GM12878 (cell line): Measurements from ENCODE around the gene UBE2E1. TPM values are rescaled to one million over a fixed set of nuclear protein-coding genes. Genes with fewer than 3 reads are reported as not detected.

Experiments
- BHLHE40 ChIP-seq, 2 experiments: fragments of 450-650 bp in 1 of 2; IDR thresholded peaks; 2 replicates each; pipeline ENCODE4 v1.6.1; 2011 to 2017; ENCODE audit warnings: low read depth in 2 of 2, borderline replicate concordance in 1 of 2, improper control_type of control experiment in 1 of 2, low read length in 1 of 2, mild to moderate bottlenecking in 1 of 2
- BRCA1 ChIP-seq: IDR thresholded peaks from 2 replicates; pipeline ENCODE4 v1.6.1; 2011; ENCODE audit warnings: low read depth, low read length, improper control_type of control experiment
- CREB1 ChIP-seq: IDR thresholded peaks from 2 replicates; pipeline ENCODE4 v1.6.1; 2012; ENCODE audit warnings: low read depth, mild to moderate bottlenecking, inconsistent platforms
- DPF2 ChIP-seq: fragments of 450-650 bp; IDR thresholded peaks from 2 replicates; pipeline ENCODE4 v1.6.1; 2017; ENCODE audit warnings: mild to moderate bottlenecking
- ETV6 ChIP-seq, 2 experiments: fragments of 450-650 bp in 1 of 2; IDR thresholded peaks in 1 of 2; conservative IDR thresholded peaks in 1 of 2; 2 replicates each; pipeline ENCODE4 v1.6.1; 2014; ENCODE audit warnings: antibody characterized with exemption in 1 of 2, borderline replicate concordance in 1 of 2, low read depth in 1 of 2, mild to moderate bottlenecking in 1 of 2, moderate library complexity in 1 of 2
- FOXM1 ChIP-seq: IDR thresholded peaks from 2 replicates; pipeline ENCODE4 v1.6.1; 2012; ENCODE audit warnings: low read depth, mild to moderate bottlenecking, inconsistent platforms, low read length, moderate library complexity
- HCFC1 ChIP-seq: fragments of 150-350 bp; IDR thresholded peaks from 2 replicates; pipeline ENCODE4 v1.6.1; 2014; ENCODE audit warnings: low read length
- IRF3 ChIP-seq: fragments of 450-650 bp; IDR thresholded peaks from 2 replicates; pipeline ENCODE4 v1.6.1; 2014; ENCODE audit warnings: mild to moderate bottlenecking
- LARP7 ChIP-seq: fragments of 450-650 bp; IDR thresholded peaks from 2 replicates; pipeline ENCODE4 v1.6.1; 2017; ENCODE audit warnings: mild to moderate bottlenecking
- NFXL1 ChIP-seq: fragments of 450-650 bp; IDR thresholded peaks from 2 replicates; pipeline ENCODE4 v1.6.1; 2017; ENCODE audit warnings: antibody characterized with exemption, mild to moderate bottlenecking, borderline replicate concordance
- NFYB ChIP-seq: IDR thresholded peaks from 2 replicates; pipeline ENCODE4 v1.6.1; 2011; ENCODE audit warnings: low read depth, mild to moderate bottlenecking, low read length, improper control_type of control experiment, moderate library complexity; ENCODE audit not compliant: insufficient read depth
- NRF1 ChIP-seq: conservative IDR thresholded peaks from 2 replicates; pipeline ENCODE4 v1.6.1; 2011; ENCODE audit warnings: mild to moderate bottlenecking, low read depth, low read length, improper control_type of control experiment
- RELB ChIP-seq: fragments of 450-650 bp; IDR thresholded peaks from 2 replicates; pipeline ENCODE4 v1.6.1; 2017; ENCODE audit warnings: low read depth, mild to moderate bottlenecking, moderate library complexity
- RFX5 ChIP-seq: IDR thresholded peaks from 2 replicates; pipeline ENCODE4 v1.6.1; 2011; ENCODE audit warnings: low read depth, low read length, improper control_type of control experiment
- SIX5 ChIP-seq: IDR thresholded peaks from 2 replicates; pipeline ENCODE4 v1.6.1; 2011; ENCODE audit warnings: mild to moderate bottlenecking, low read depth, low read length, moderate library complexity; ENCODE audit not compliant: severe bottlenecking
- SREBF2 ChIP-seq: IDR thresholded peaks from 2 replicates; pipeline ENCODE4 v1.6.1; 2012; ENCODE audit warnings: mild to moderate bottlenecking, low read length
- USF2 ChIP-seq: IDR thresholded peaks from 2 replicates; pipeline ENCODE4 v1.6.1; 2011; ENCODE audit warnings: low read depth, low read length, improper control_type of control experiment, borderline replicate concordance
- ZNF207 ChIP-seq: fragments of 450-650 bp; IDR thresholded peaks from 2 replicates; pipeline ENCODE4 v1.6.1; 2014; ENCODE audit warnings: antibody characterized with exemption, mild to moderate bottlenecking, borderline replicate concordance
- ZNF217 ChIP-seq: fragments of 450-650 bp; IDR thresholded peaks from 2 replicates; pipeline ENCODE4 v1.6.1; 2017; ENCODE audit warnings: antibody characterized with exemption, mild to moderate bottlenecking
- ZNF592 ChIP-seq: fragments of 450-650 bp; IDR thresholded peaks from 2 replicates; pipeline ENCODE4 v1.6.1; 2017; ENCODE audit warnings: mild to moderate bottlenecking, moderate library complexity
- polyA plus RNA-seq, 11 experiments: library from polyadenylated mRNA; depleted of rRNA in 4 of 11; unstranded in 6 of 11; stranded (reverse) in 5 of 11; fragments of >200 nt; fragmentation: Nextera tagmentation in 4 of 11; fragmentation: Illumina TruSeq in 1 of 11; extraction: Ambion mirVana in 4 of 11; extraction: Trizol in 1 of 11; gene quantifications; 1 replicate in 1 of 11; 2 replicates in 10 of 11; pipeline versions ENCODE4 v1.2.1 to v1.2.3, GENCODE V29; 2011 to 2016; ENCODE audit warnings: inconsistent platforms in 2 of 11, missing spikeins in 2 of 11, low read depth in 1 of 11
- total RNA-seq, 4 experiments: library from RNA; depleted of rRNA in 3 of 4; stranded (reverse); fragments of >200 nt in 3 of 4; fragmentation: Illumina TruSeq in 1 of 4; extraction: Trizol in 1 of 4; gene quantifications; 2 replicates each; pipeline versions ENCODE4 v1.2.1 to v1.2.3, GENCODE V29; 2013 to 2021

UBE2E1 gene
- total and polyA plus RNA-seq, 10 of the 15 experiments (the other 5 are each of a cell fraction or from before 2014, with no cell fraction given), result 18.7 to 425 (median 147) TPM

- TF ChIP-seq IRF3, result no peak
- TF ChIP-seq NRF1, result no peak
- no peak for TF ChIP-seq RFX5
- TF ChIP-seq NFXL1, result no peak
- peak; percentile 89 for TF ChIP-seq RELB
- no peak for TF ChIP-seq NFYB
- no peak for TF ChIP-seq ZNF592
- TF ChIP-seq CREB1, result peak; percentile 22; the same call in 1 of the 2 replicates
- no peak for TF ChIP-seq BRCA1
- TF ChIP-seq SIX5, result no peak
- TF ChIP-seq ETV6 (conservative IDR thresholded peaks at IDR 0.05 in 1 of 2, IDR thresholded peaks at IDR 0.05 in 1 of 2; ENCODE audit: borderline replicate concordance in 1 of 2, low read depth in 1 of 2), result 0 out of 4 replicates have a peak, but pooled peaks of 1 of the 2 experiments have one; percentile 17
- no peak for TF ChIP-seq LARP7
- TF ChIP-seq SREBF2, result no peak
- peak; percentile 78 to 84; a peak in 3 of 4 replicates for TF ChIP-seq BHLHE40 (IDR thresholded peaks at IDR 0.05; ENCODE audit: borderline replicate concordance in 1 of 2, low read depth in 2 of 2, low read length in 1 of 2)
- no peak for TF ChIP-seq ZNF207
- peak; percentile 95 for TF ChIP-seq DPF2
- no peak; the same call in 1 of the 2 replicates for TF ChIP-seq FOXM1
- peak; percentile 65 for TF ChIP-seq USF2
- peak; percentile 96 for TF ChIP-seq ZNF217
- TF ChIP-seq HCFC1, result no peak
Observed at GRCh38 chr3:23830869-23831484, 25.2 kb downstream of the UBE2E1 start (continued).
